H1 (cell line): ENCODE data around the gene CHMP4A. TPM values are rescaled to one million over a fixed set of nuclear protein-coding genes. Genes with fewer than 3 reads are reported as not detected.

Experiments
- ASH2L ChIP-seq: fragments of 200-600, 300-600 bp; sonication (generic); IDR thresholded peaks from one replicate; pipeline ENCODE4 v1.7.1; 2017; ENCODE audit warnings: low read length
- CHD1 ChIP-seq: IDR thresholded peaks from 2 replicates; pipeline ENCODE4 v1.6.1; 2012; ENCODE audit warnings: low read depth, low read length, improper control_type of control experiment
- FOSL1 ChIP-seq: IDR thresholded peaks from 2 replicates; pipeline ENCODE4 v1.6.1; 2011; ENCODE audit warnings: mild to moderate bottlenecking, low read depth, low read length, moderate library complexity; ENCODE audit not compliant: insufficient read depth
- HDAC2 ChIP-seq, 2 experiments: fragments of 300-600 bp in 1 of 2; sonication (generic) in 1 of 2; IDR thresholded peaks; 2 replicates each; pipeline ENCODE4 v1.6.1; 2011 to 2012; ENCODE audit warnings: low read depth in 2 of 2, low read length in 2 of 2, mild to moderate bottlenecking in 2 of 2, moderate library complexity in 2 of 2, borderline replicate concordance in 1 of 2, inconsistent platforms in 1 of 2
- SP1 ChIP-seq: IDR thresholded peaks from 2 replicates; pipeline ENCODE4 v1.6.1; 2011; ENCODE audit warnings: low read depth, low read length
- polyA plus RNA-seq, 7 experiments: library from polyadenylated mRNA; depleted of rRNA in 3 of 7; stranded (reverse) in 5 of 7; unstranded in 2 of 7; fragments of >200 nt in 5 of 7; fragments of 200-250 nt in 2 of 7; gene quantifications; 1 replicate in 5 of 7; 2 replicates in 1 of 7; 4 replicates in 1 of 7; pipeline versions ENCODE4 v1.2.1 to v1.2.3, GENCODE V29; 2011 to 2013; ENCODE audit warnings: missing spikeins in 2 of 7, mixed read lengths in 2 of 7
- total RNA-seq: library from RNA; stranded (reverse); fragmentation: NEBNext Ultra II Directional; extraction: Animal tissue kit (Norgen Biotek cat#: 25700); gene quantifications from 2 replicates; pipeline ENCODE4 v1.2.1, GENCODE V29; 2021

Gene CHMP4A
- total and polyA plus RNA-seq, 2 of the 8 experiments (the other 6 are each of a cell fraction or from before 2014, with no cell fraction given), result 32.9 to 37.6 TPM

DNA sequence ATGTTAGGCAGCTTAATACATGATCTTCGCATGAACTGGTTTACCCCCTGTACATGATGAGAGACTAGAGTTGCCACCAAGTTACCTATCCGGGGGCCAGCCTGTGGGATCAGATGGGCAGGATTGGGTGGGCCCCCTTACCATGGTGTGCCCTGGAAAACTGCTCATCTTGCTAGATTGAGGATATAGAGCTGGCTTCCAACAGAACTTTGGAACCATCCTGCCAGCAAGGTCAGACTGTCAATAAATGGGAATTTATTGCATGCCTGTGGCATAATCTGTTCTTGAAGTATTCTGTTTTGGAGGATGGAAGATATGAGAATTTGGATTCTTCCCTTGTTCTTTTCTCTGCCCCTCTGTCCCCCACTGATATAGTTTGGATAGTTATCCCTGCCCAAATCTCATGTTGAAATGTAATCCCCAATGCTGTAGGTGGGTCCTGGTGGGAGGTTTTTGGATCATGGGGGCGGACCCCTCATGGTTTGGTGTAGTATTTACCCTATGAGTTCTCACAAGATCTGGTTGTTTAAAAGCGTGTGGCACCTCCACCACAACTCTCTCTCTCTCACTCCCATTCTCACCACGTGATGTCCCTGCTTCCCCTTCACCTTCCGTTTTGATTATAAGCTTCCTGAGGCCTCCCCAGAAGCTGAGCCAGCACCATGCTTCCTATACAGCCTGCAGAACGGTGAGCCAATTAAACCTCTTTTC, 14.3 kb downstream of the CHMP4A start (continued):
- TF ChIP-seq HDAC2 (IDR thresholded peaks at IDR 0.05; ENCODE audit: borderline replicate concordance in 1 of 2, low read depth in 2 of 2, low read length in 2 of 2) (no peak), CHD1 (no peak), ASH2L (no peak), SP1 (no peak), FOSL1 (no peak)
